OCI-LY1 (cell line): ENCODE results near the gene MRTFB.

ENCODE experiments used
- CTCF ChIP-seq: fragments of 200-600 bp; sonication (generic), shearing (Covaris generic); IDR thresholded peaks from 2 replicates; pipeline ENCODE4 v1.5.1; 2017; ENCODE audit warnings: mild to moderate bottlenecking, antibody characterized with exemption, low read length, moderate library complexity, mixed read lengths
- EZH2 ChIP-seq: fragments of 200-600 bp; sonication (generic), shearing (Covaris generic); IDR thresholded peaks from 2 replicates; pipeline ENCODE4 v1.8.0; 2017; ENCODE audit warnings: borderline replicate concordance, mixed run types, mild to moderate bottlenecking, antibody characterized with exemption, low read length, moderate library complexity, mixed read lengths

- TF ChIP-seq EZH2: no peak
- no peak for TF ChIP-seq CTCF
These were observed 16.1 kb downstream of the MRTFB start for GRCh38 chr16:14087181-14087580.
